ENCODE results near the gene POLR2F. TPM values are rescaled to one million over a fixed set of nuclear protein-coding genes. Genes with fewer than 3 reads are reported as not detected.

POLR2F gene
- total RNA-seq, 2 donors from 2014 or later: 43.8 to 119 TPM

DNA sequence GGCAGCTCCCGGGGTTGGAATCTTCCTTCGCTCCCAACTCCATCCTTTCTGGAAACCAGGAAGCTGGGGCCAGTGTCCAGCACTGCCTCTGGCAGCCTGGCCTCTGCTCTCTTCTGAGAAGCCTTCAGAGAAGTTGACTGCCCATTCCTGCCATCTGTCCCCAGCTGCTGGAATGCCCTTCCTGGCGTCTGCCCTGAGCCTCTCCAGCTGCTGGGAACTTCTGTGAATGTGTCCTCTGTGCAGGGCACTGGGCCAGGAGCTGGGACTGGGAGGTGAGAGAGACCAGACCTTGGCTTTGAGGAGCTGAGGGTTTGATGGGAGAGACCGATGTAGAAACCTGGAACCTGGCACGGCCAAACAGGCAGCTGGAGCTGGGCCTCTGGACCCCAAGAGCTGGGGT is 36.8 kb downstream of the POLR2F start:
- peaks cover 12% of the 10 kb centered on the region for H3K4me1 ChIP-seq
- DNase-seq (no peak), ATAC-seq (no peak)
- no peak overlapping the region for H3K27ac ChIP-seq
- WGBS, 2 donors: 77 to 79% methylated on average over 4 to 5 of the region's 5 CpGs
- H3K27me3 ChIP-seq: no peaks in the 10 kb centered on the region
- TF ChIP-seq POLR2A (IDR thresholded peaks at IDR 0.05): no peak
- intact Hi-C loops (cut with DNase I): no loop called here
- H3K4me3 ChIP-seq: no peak overlapping the region
- no peaks in the 10 kb centered on the region for H3K36me3 ChIP-seq (replicated peaks in 1 of 2; ENCODE audit: insufficient read depth in 1 of 2, low read depth in 2 of 2)
- no peaks in the 10 kb centered on the region for H3K9me3 ChIP-seq

DNA sequence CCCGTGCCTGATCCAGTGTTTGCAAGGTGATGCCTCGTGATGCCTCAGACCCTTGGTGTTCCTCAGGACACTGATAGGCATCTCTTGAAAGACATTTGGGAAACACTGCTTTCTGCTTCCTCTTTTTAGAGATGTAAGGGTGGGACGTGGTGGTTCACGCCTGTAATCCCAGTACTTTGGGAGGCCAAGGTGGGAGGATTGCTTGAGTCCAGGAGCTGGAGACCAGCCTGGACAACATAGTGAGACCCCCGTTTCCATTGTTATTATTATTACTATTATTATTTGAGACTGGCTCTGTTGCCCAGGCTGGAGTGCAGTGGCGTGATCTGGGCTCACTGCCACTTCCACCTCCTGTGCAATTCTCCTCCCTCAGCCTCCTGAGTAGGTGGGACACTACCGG is 37.4 kb downstream of the POLR2F start:
- H3K4me1 ChIP-seq: peaks cover 12% of the 10 kb centered on the region
- no peak overlapping the region for H3K4me3 ChIP-seq
- no peak for ATAC-seq
- no peak for DNase-seq
- WGBS, 2 donors: 86 to 88% methylated on average over 7 of the region's 7 CpGs
- no peaks in the 10 kb centered on the region for H3K36me3 ChIP-seq (replicated peaks in 1 of 2; ENCODE audit: insufficient read depth in 1 of 2, low read depth in 2 of 2)
- no peaks in the 10 kb centered on the region for H3K9me3 ChIP-seq
- TF ChIP-seq, protein P1, sequence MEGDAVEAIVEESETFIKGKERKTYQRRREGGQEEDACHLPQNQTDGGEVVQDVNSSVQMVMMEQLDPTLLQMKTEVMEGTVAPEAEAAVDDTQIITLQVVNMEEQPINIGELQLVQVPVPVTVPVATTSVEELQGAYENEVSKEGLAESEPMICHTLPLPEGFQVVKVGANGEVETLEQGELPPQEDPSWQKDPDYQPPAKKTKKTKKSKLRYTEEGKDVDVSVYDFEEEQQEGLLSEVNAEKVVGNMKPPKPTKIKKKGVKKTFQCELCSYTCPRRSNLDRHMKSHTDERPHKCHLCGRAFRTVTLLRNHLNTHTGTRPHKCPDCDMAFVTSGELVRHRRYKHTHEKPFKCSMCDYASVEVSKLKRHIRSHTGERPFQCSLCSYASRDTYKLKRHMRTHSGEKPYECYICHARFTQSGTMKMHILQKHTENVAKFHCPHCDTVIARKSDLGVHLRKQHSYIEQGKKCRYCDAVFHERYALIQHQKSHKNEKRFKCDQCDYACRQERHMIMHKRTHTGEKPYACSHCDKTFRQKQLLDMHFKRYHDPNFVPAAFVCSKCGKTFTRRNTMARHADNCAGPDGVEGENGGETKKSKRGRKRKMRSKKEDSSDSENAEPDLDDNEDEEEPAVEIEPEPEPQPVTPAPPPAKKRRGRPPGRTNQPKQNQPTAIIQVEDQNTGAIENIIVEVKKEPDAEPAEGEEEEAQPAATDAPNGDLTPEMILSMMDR (IDR thresholded peaks at IDR 0.05): no peak
- TF ChIP-seq POLR2A (IDR thresholded peaks at IDR 0.05): no peak
- intact Hi-C loops (cut with DNase I): no loop called here
- H3K27ac ChIP-seq: no peak overlapping the region
- no peaks in the 10 kb centered on the region for H3K27me3 ChIP-seq

DNA sequence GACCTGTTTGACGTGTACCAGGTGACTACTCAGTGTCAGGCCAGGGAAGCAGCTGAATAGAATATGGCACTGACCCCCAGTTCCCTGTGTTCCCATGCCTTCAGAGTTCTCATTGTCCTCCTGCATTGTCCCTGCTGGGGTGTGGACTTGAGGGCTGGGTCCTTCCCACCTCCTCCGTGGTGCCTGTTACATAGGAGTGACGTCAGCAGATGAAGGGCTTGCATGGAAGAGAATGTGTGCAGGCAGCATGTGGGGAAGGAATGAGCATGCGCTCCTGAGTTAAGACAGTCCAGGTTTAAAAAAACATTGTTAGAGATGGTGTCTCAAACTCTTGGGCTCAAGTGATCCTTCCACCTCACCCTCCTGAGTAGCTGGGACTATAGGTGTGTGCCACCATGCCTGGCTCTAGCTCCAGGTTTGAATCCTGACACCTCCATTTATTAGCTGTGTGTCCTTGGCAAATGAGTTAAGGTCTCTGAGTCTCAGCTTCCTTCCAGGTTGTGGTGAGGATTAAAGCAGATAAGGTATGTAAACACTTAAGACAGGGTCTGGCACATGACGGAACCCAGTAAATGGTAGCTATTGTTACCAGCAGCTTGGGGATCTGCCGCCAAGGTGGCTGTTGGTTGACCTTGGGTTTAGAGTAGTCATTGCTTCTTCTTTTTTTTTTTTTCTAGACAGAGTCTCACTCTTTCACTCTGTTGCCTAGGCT is 38.4 kb downstream of the POLR2F start:
- WGBS, 2 donors: 52 to 68% methylated on average over 6 of the region's 6 CpGs
- H3K4me3 ChIP-seq: no peak overlapping the region
- H3K27ac ChIP-seq: no peak overlapping the region
- peaks cover 7% of the 10 kb centered on the region for H3K4me1 ChIP-seq
- intact Hi-C loops (cut with DNase I): no loop called here
- TF ChIP-seq POLR2A (IDR thresholded peaks at IDR 0.05): no peak
- TF ChIP-seq, protein P1 (IDR thresholded peaks at IDR 0.05): no peak
- no peak for DNase-seq
- H3K36me3 ChIP-seq (replicated peaks in 1 of 2; ENCODE audit: insufficient read depth in 1 of 2, low read depth in 2 of 2): no peaks in the 10 kb centered on the region
- ATAC-seq: no peak
- no peaks in the 10 kb centered on the region for H3K9me3 ChIP-seq
- no peaks in the 10 kb centered on the region for H3K27me3 ChIP-seq

DNA sequence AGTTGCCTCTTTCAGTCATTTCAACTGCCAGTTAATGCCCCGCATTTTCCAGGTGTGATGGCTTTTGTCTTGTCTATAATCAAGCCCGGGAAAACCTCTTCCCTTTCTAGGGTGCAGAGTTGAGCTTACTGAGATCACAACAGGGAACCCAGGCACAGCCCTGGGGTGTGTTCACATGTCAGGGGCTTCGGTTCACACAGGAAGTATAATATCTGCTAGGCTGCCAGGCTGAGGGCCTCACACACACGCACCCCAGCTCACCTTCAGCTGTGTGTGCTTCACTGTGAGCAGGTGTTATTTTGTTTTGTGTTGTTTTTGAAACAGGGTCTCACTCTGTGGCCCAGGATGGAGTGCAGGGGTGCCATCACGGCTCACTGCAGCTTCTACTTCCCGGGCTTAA is 40.5 kb downstream of the POLR2F start:
- intact Hi-C loops (cut with DNase I): no loop called here
- no peak for ATAC-seq
- H3K4me1 ChIP-seq: peaks cover 14% of the 10 kb centered on the region
- H3K9me3 ChIP-seq: no peaks in the 10 kb centered on the region
- H3K27me3 ChIP-seq: no peaks in the 10 kb centered on the region
- H3K4me3 ChIP-seq: no peak overlapping the region
- H3K36me3 ChIP-seq (replicated peaks in 1 of 2; ENCODE audit: insufficient read depth in 1 of 2, low read depth in 2 of 2): no peaks in the 10 kb centered on the region
- no peak for TF ChIP-seq POLR2A (IDR thresholded peaks at IDR 0.05)
- TF ChIP-seq, protein P1 (IDR thresholded peaks at IDR 0.05): no peak
- WGBS, 2 donors: 77 to 93% methylated on average over 5 to 6 of the region's 6 CpGs
- DNase-seq: no peak
- H3K27ac ChIP-seq: no peak overlapping the region

DNA sequence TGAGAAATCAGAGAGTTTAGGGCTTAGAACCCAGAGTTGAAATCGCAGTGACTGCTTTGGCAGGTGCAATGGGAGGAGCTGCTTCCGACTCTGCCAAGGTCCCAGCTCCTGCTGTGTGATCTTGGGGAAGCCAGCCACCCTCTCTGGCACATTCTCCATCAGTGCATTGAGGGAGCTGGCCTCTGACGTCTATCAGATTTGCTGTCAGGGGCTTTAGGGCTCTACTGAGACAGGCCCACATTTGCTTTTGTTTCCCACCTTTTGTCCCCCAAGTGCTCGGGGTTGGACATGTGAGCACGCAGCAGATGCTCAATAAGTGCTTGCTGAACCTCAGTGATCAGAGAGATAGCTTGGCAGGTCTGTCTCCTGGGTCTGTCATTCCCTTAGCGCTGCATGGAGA is 41.5 kb downstream of the POLR2F start:
- Histone ChIP-seq H3K27ac (no peak overlapping the region), H3K9me3 (no peaks in the 10 kb centered on the region), H3K36me3 (replicated peaks in 1 of 2; ENCODE audit: insufficient read depth in 1 of 2, low read depth in 2 of 2) (no peaks in the 10 kb centered on the region), H3K27me3 (no peaks in the 10 kb centered on the region), H3K4me3 (no peak overlapping the region), H3K4me1 (peaks cover 24% of the 10 kb centered on the region)
- no peak for TF ChIP-seq POLR2A (IDR thresholded peaks at IDR 0.05)
- TF ChIP-seq, protein P1 (IDR thresholded peaks at IDR 0.05): no peak
- DNase-seq (no peak), ATAC-seq (no peak)
- WGBS, 2 donors: 79 to 93% methylated on average over 5 to 6 of the region's 6 CpGs
- intact Hi-C loops (cut with DNase I): no loop called here

Measured in body of pancreas (tissue), 4 donors.